Breast epithelium (tissue), 4 donors: ENCODE data around the gene CENPX. TPM values are rescaled to one million over a fixed set of nuclear protein-coding genes. Genes with fewer than 3 reads are reported as not detected.

Experiments used
- DNase-seq, 2 donors: peaks; one replicate each; pipeline ENCODE4 v3.0.0-alpha.2; 2019; ENCODE audit warnings: low spot score in 2 of 2
- H3K27ac ChIP-seq, 2 donors: fragments of 200-600 bp; sonication (generic) in 1 of 2; one replicate each; pipeline ENCODE4 v1.5.1; 2016 to 2019; ENCODE audit warnings: mild to moderate bottlenecking in 1 of 2
- H3K27me3 ChIP-seq, 2 donors: fragments of 200-600 bp; sonication (generic) in 1 of 2; one replicate each; pipeline versions ENCODE4 v1.5.1 to v1.6.0; 2017 to 2019; ENCODE audit warnings: control low read depth in 1 of 2, mild to moderate bottlenecking in 1 of 2
- H3K36me3 ChIP-seq: fragments of 200-600 bp; one replicate; pipeline ENCODE4 v1.5.1; 2019
- H3K4me1 ChIP-seq, 2 donors: fragments of 200-600 bp; sonication (generic); one replicate each; pipeline ENCODE4 v1.5.1; 2016 to 2019; ENCODE audit warnings: control low read depth in 1 of 2
- H3K4me3 ChIP-seq, 3 donors: fragments of 200-600 bp; sonication (generic); 1 replicate in 2 of 3; 2 replicates in 1 of 3; pipeline ENCODE4 v1.5.1; 2016 to 2019; ENCODE audit warnings: mild to moderate bottlenecking in 3 of 3, moderate library complexity in 2 of 3
- H3K9me3 ChIP-seq, 2 donors: fragments of 200-600 bp; sonication (generic) in 1 of 2; one replicate each; pipeline ENCODE4 v1.5.1; 2016 to 2019; ENCODE audit warnings: control low read depth in 1 of 2
- POLR2A ChIP-seq: fragments of 450-650 bp; IDR thresholded peaks from one replicate; pipeline ENCODE4 v1.6.1; 2016; ENCODE audit warnings: antibody characterized with exemption, mild to moderate bottlenecking, moderate library complexity
- POLR2AphosphoS5 ChIP-seq, 3 donors: sonication (generic); formaldehyde crosslinking; IDR thresholded peaks; one replicate each; pipeline ENCODE4 v1.6.1; 2017; ENCODE audit warnings: antibody characterized with exemption in 3 of 3
- intact Hi-C: fragments of 100-400 bp; cut with DNase I; formaldehyde crosslinking; loops from one replicate; pipeline ENCODE4 v1.15.1; 2023; ENCODE audit warnings: low total_unique reads
- total RNA-seq, 3 donors: library from RNA; depleted of rRNA; stranded (reverse); fragments of >200 nt; gene quantifications; one replicate each; pipeline ENCODE4 v1.1.0, GENCODE V29; 2016
- TF ChIP-seq, protein P1 (sequence below), 3 donors: fragments of 450-650 bp; IDR thresholded peaks; one replicate each; pipeline ENCODE4 v1.5.1; 2016 to 2017; ENCODE audit warnings: antibody characterized with exemption in 3 of 3, mild to moderate bottlenecking in 3 of 3, moderate library complexity in 3 of 3

Gene CENPX
- total RNA-seq, 3 donors from 2014 or later, result 79.5 to 94.7 (median 92.5) TPM

GRCh38 chr17:82018989-82019689 is 3.5 kb downstream of the CENPX start:
- H3K4me1 ChIP-seq, result peaks cover 6 to 19% of the 10 kb centered on the region in 2 donors
- H3K4me3 ChIP-seq, result no peak overlapping the region
- H3K36me3 ChIP-seq, result no peaks in the 10 kb centered on the region
- no peaks in the 10 kb centered on the region for H3K9me3 ChIP-seq
- H3K27ac ChIP-seq, result no peak overlapping the region
- intact Hi-C loops, result no loop called here
- no peaks in the 10 kb centered on the region for H3K27me3 ChIP-seq
- DNase-seq, result no peak
- TF ChIP-seq POLR2A, result no peak
- TF ChIP-seq, protein P1, sequence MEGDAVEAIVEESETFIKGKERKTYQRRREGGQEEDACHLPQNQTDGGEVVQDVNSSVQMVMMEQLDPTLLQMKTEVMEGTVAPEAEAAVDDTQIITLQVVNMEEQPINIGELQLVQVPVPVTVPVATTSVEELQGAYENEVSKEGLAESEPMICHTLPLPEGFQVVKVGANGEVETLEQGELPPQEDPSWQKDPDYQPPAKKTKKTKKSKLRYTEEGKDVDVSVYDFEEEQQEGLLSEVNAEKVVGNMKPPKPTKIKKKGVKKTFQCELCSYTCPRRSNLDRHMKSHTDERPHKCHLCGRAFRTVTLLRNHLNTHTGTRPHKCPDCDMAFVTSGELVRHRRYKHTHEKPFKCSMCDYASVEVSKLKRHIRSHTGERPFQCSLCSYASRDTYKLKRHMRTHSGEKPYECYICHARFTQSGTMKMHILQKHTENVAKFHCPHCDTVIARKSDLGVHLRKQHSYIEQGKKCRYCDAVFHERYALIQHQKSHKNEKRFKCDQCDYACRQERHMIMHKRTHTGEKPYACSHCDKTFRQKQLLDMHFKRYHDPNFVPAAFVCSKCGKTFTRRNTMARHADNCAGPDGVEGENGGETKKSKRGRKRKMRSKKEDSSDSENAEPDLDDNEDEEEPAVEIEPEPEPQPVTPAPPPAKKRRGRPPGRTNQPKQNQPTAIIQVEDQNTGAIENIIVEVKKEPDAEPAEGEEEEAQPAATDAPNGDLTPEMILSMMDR (IDR thresholded peaks at IDR 0.05), result no peak
- TF ChIP-seq POLR2AphosphoS5 (IDR thresholded peaks at IDR 0.05), result no peak

GRCh38 chr17:82018152-82018988 is 4.3 kb downstream of the CENPX start:
- no peaks in the 10 kb centered on the region for H3K27me3 ChIP-seq
- H3K9me3 ChIP-seq, result no peaks in the 10 kb centered on the region
- no peaks in the 10 kb centered on the region for H3K36me3 ChIP-seq
- no peak for DNase-seq
- H3K27ac ChIP-seq, result no peak overlapping the region
- no peak for TF ChIP-seq POLR2A
- TF ChIP-seq, protein P1 (IDR thresholded peaks at IDR 0.05), result no peak
- TF ChIP-seq POLR2AphosphoS5 (IDR thresholded peaks at IDR 0.05), result no peak
- peaks cover 6 to 14% of the 10 kb centered on the region in 2 donors for H3K4me1 ChIP-seq
- intact Hi-C loops, result no loop called here
- H3K4me3 ChIP-seq, result no peak overlapping the region

GRCh38 chr17:82017612-82018151 is 5.0 kb downstream of the CENPX start:
- Histone ChIP-seq H3K9me3 (no peaks in the 10 kb centered on the region), H3K4me1 (peaks cover 6 to 14% of the 10 kb centered on the region in 2 donors), H3K27me3 (no peaks in the 10 kb centered on the region), H3K27ac (no peak overlapping the region), H3K36me3 (no peaks in the 10 kb centered on the region), H3K4me3 (no peak overlapping the region)
- TF ChIP-seq POLR2AphosphoS5 (IDR thresholded peaks at IDR 0.05) (no peak), POLR2A (no peak)
- DNase-seq, result no peak
- intact Hi-C loops, result no loop called here

DNA sequence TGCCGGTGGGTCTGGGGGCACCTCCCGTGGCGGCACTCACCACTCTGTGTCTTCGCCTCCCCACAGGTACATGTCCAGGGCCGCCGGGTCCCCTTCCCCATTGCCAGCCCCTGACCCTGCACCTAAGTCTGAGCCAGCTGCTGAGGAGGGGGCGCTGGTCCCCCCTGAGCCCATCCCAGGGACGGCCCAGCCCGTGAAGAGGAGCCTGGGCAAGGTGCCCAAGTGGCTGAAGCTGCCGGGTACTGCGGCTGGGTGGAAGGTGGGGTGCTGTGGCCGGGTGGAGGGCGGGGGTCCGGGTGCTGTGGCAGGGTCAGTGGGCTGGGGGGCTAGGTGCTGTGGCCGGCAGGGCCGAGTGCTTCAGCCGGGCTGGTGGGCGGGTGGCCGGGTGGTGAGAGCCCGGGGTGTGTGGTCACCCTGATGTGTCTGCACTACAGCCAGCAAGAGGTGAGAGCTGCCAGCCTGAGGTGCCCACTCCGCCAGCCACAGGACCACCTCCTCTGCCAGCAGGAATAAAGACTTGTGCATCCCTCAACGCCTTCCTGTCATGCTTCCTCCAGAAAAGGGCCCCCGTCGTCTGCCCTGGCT is 5.7 kb downstream of the CENPX start:
- Histone ChIP-seq H3K4me3 (no peak overlapping the region), H3K27ac (no peak overlapping the region), H3K27me3 (no peaks in the 10 kb centered on the region), H3K9me3 (no peaks in the 10 kb centered on the region), H3K36me3 (no peaks in the 10 kb centered on the region), H3K4me1 (peaks cover 6 to 12% of the 10 kb centered on the region in 2 donors)
- DNase-seq, result no peak
- intact Hi-C loops, result no loop called here
- TF ChIP-seq POLR2A (no peak), POLR2AphosphoS5 (IDR thresholded peaks at IDR 0.05) (no peak)
- TF ChIP-seq, protein P1 (IDR thresholded peaks at IDR 0.05), result no peak

- DNase-seq, result no peak
- Histone ChIP-seq H3K36me3 (no peaks in the 10 kb centered on the region), H3K9me3 (no peaks in the 10 kb centered on the region), H3K4me1 (peaks cover 2 to 6% of the 10 kb centered on the region in 2 donors), H3K27ac (no peak overlapping the region), H3K27me3 (no peaks in the 10 kb centered on the region), H3K4me3 (no peak overlapping the region)
- no peak for TF ChIP-seq POLR2AphosphoS5 (IDR thresholded peaks at IDR 0.05)
- TF ChIP-seq POLR2A, result no peak
- TF ChIP-seq, protein P1 (IDR thresholded peaks at IDR 0.05), result no peak
- intact Hi-C loops, result no loop called here
Observed at GRCh38 chr17:82016061-82016874, 6.4 kb downstream of the CENPX start.
